ENCODE measurements around the gene MCM3AP.
"Not testable (repeated sequence)": the region's sequence is repeated elsewhere in the genome, so short reads cannot be mapped to it uniquely, and the experiment has no call there.

MCM3AP gene

GRCh38 chr21:46229133-46229922, 56.1 kb downstream of the MCM3AP start:
- no peak for TF ChIP-seq ARNT (IDR thresholded peaks at IDR 0.05)
- TF ChIP-seq ZNF384 (IDR thresholded peaks at IDR 0.05): no peak
- TF ChIP-seq L3MBTL2 (conservative IDR thresholded peaks at IDR 0.05): peak; percentile 98
- DNase-seq (ENCODE audit: extremely low spot score): peak; percentile 60
- POLR2A ChIA-PET: no interaction called here
- CTCF ChIA-PET: no interaction called here

- peak; percentile 92 for TF ChIP-seq L3MBTL2 (conservative IDR thresholded peaks at IDR 0.05)
- no peak for TF ChIP-seq ARNT (IDR thresholded peaks at IDR 0.05)
- TF ChIP-seq CTBP1 (IDR thresholded peaks at IDR 0.05; ENCODE audit: borderline replicate concordance): no peak
- CTCF ChIA-PET: no interaction called here
- POLR2A ChIA-PET: interaction anchor here (1.4 kb wide), 1 partner anchor 85 kb away, joined by 4 read pairs; no protein-coding TSS in a partner anchor
- DNase-seq (ENCODE audit: extremely low spot score): peak; percentile 99
Measured at GRCh38 chr21:46228345-46229051, 56.9 kb downstream of the MCM3AP start, which contains the start of gene LSS. TSS of gene LSS (minus strand) at chr21:46228774. CDS start at chr21:46228745, 29 bp downstream.

- POLR2A ChIA-PET: interaction anchor here (1.4 kb wide), 2 partner anchors 75 to 84 kb away, joined by 4 read pairs; no protein-coding TSS in a partner anchor
- CTCF ChIA-PET: no interaction called here
- DNase-seq (ENCODE audit: extremely low spot score): no peak
- TF ChIP-seq L3MBTL2 (conservative IDR thresholded peaks at IDR 0.05) (no peak), CTBP1 (IDR thresholded peaks at IDR 0.05; ENCODE audit: borderline replicate concordance) (no peak), HDGF (IDR thresholded peaks at IDR 0.05; ENCODE audit: borderline replicate concordance) (no peak), FOXA1 (IDR thresholded peaks at IDR 0.05) (no peak), ZNF384 (IDR thresholded peaks at IDR 0.05) (no peak)
Measured at GRCh38 chr21:46227811-46228344, 57.5 kb downstream of the MCM3AP start.

GRCh38 chr21:46226920-46227599, 58.4 kb downstream of the MCM3AP start:
- ChIA-PET CTCF (no interaction called here), POLR2A (interaction anchor here (0.9 to 1.4 kb wide), 3 partner anchors 74 to 96 kb away, joined by 3 to 4 read pairs (median 4); no protein-coding TSS in a partner anchor)
- no peak for DNase-seq (ENCODE audit: extremely low spot score)
- TF ChIP-seq SP1 (IDR thresholded peaks at IDR 0.05) (no peak), NFRKB (IDR thresholded peaks at IDR 0.05) (no peak), FOXK2 (IDR thresholded peaks at IDR 0.05) (no peak), PKNOX1 (IDR thresholded peaks at IDR 0.05) (no peak), ZNF384 (IDR thresholded peaks at IDR 0.05) (no peak), L3MBTL2 (conservative IDR thresholded peaks at IDR 0.05) (no peak), FOXM1 (IDR thresholded peaks at IDR 0.05; ENCODE audit: borderline replicate concordance) (no peak), FOXA1 (IDR thresholded peaks at IDR 0.05) (no peak), LEF1 (IDR thresholded peaks at IDR 0.05; ENCODE audit: borderline replicate concordance) (no peak), HDGF (IDR thresholded peaks at IDR 0.05; ENCODE audit: borderline replicate concordance) (no peak), SUZ12 (IDR thresholded peaks at IDR 0.05) (no peak), BHLHE40 (IDR thresholded peaks at IDR 0.05; ENCODE audit: borderline replicate concordance) (no peak), CTBP1 (IDR thresholded peaks at IDR 0.05; ENCODE audit: borderline replicate concordance) (no peak), TARDBP (IDR thresholded peaks at IDR 0.05) (no peak), ARNT (IDR thresholded peaks at IDR 0.05) (no peak), ELF4 (IDR thresholded peaks at IDR 0.05) (no peak)

- POLR2A ChIA-PET: no interaction called here
- CTCF ChIA-PET: interaction anchor here (0.7 kb wide), 1 partner anchor 56 kb away, joined by 3 read pairs; no protein-coding TSS in a partner anchor
- TF ChIP-seq NFRKB (IDR thresholded peaks at IDR 0.05): no peak
- TF ChIP-seq HDGF (IDR thresholded peaks at IDR 0.05; ENCODE audit: borderline replicate concordance): no peak
- TF ChIP-seq ARNT (IDR thresholded peaks at IDR 0.05): no peak
- no peak for TF ChIP-seq SP1 (IDR thresholded peaks at IDR 0.05)
- TF ChIP-seq TARDBP (IDR thresholded peaks at IDR 0.05): no peak
- TF ChIP-seq SUZ12 (IDR thresholded peaks at IDR 0.05): no peak
- no peak for TF ChIP-seq FOXM1 (IDR thresholded peaks at IDR 0.05; ENCODE audit: borderline replicate concordance)
- TF ChIP-seq FOXA1 (IDR thresholded peaks at IDR 0.05): no peak
- TF ChIP-seq CTBP1 (IDR thresholded peaks at IDR 0.05; ENCODE audit: borderline replicate concordance): no peak
- TF ChIP-seq ELF4 (IDR thresholded peaks at IDR 0.05): no peak
- TF ChIP-seq LEF1 (IDR thresholded peaks at IDR 0.05; ENCODE audit: borderline replicate concordance): no peak
- no peak for TF ChIP-seq FOXK2 (IDR thresholded peaks at IDR 0.05)
- no peak for TF ChIP-seq BHLHE40 (IDR thresholded peaks at IDR 0.05; ENCODE audit: borderline replicate concordance)
- no peak for TF ChIP-seq L3MBTL2 (conservative IDR thresholded peaks at IDR 0.05)
- no peak for TF ChIP-seq ZNF384 (IDR thresholded peaks at IDR 0.05)
- no peak for TF ChIP-seq PKNOX1 (IDR thresholded peaks at IDR 0.05)
- no peak for DNase-seq (ENCODE audit: extremely low spot score)
Measured at GRCh38 chr21:46226146-46226545, 59.3 kb downstream of the MCM3AP start.

GRCh38 chr21:46223661-46224060, 61.8 kb downstream of the MCM3AP start:
- CTCF ChIA-PET, POLR2A ChIA-PET: not testable (repeated sequence)

More at GRCh38 chr21:46223661-46224060, 61.8 kb downstream of the MCM3AP start:
- DNase-seq (ENCODE audit: extremely low spot score): not testable (repeated sequence)
